GM12874 (cell line): ENCODE results near the gene CDKN2D.

Source experiments
- TF ChIP-seq, protein P1 (sequence below): IDR thresholded peaks from 2 replicates; pipeline ENCODE4 v1.5.1; 2011; ENCODE audit warnings: low read depth, mild to moderate bottlenecking, control low read depth, low read length, moderate library complexity; ENCODE audit not compliant: insufficient read depth

Gene CDKN2D

DNA sequence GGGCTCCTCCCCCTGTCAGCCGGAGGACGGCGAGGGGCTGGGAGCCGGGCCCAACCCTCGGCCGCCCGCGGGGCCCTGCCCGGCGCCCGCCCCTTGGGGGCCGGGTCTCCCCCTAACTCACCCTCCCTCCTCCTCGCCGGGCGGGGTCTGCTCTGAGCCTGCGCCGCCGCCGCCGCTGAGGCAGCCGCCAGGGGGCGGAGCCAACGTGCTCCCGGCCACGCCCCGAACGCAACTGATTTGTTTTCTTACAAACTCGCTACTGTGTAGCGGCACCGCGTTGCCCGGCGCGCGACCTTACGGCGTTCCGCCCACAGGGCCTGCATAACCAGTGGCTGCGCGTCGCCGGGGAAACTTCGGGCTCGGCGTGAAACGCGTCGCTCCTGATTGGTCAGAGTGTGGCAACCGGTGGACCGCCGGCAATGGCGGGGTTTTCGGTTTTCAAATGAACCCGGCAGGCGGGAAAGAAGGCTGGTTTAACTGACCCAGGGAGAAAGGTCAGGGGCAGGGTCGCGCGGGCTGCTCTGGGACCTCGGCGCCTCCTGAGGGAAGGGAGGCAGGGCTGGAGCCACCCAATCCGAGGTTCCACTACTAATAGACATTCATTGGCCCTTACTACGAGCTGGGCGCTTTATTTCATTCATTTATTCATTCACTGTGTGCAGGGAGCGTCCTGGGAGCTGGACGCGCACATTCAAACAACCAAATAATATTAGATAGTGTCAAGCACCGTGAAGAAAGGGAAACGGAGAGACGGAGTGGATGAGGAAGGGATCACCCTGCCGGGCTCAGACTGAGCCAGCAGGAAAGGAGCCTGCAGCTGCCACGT lies at the start of gene CDKN2D:
CDKN2D (minus strand) TSS at position 154 of the 826 bp plus-strand sequence. CDS start 326 bp downstream, outside the sequence.
- TF ChIP-seq, protein P1, sequence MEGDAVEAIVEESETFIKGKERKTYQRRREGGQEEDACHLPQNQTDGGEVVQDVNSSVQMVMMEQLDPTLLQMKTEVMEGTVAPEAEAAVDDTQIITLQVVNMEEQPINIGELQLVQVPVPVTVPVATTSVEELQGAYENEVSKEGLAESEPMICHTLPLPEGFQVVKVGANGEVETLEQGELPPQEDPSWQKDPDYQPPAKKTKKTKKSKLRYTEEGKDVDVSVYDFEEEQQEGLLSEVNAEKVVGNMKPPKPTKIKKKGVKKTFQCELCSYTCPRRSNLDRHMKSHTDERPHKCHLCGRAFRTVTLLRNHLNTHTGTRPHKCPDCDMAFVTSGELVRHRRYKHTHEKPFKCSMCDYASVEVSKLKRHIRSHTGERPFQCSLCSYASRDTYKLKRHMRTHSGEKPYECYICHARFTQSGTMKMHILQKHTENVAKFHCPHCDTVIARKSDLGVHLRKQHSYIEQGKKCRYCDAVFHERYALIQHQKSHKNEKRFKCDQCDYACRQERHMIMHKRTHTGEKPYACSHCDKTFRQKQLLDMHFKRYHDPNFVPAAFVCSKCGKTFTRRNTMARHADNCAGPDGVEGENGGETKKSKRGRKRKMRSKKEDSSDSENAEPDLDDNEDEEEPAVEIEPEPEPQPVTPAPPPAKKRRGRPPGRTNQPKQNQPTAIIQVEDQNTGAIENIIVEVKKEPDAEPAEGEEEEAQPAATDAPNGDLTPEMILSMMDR, result no peak

DNA sequence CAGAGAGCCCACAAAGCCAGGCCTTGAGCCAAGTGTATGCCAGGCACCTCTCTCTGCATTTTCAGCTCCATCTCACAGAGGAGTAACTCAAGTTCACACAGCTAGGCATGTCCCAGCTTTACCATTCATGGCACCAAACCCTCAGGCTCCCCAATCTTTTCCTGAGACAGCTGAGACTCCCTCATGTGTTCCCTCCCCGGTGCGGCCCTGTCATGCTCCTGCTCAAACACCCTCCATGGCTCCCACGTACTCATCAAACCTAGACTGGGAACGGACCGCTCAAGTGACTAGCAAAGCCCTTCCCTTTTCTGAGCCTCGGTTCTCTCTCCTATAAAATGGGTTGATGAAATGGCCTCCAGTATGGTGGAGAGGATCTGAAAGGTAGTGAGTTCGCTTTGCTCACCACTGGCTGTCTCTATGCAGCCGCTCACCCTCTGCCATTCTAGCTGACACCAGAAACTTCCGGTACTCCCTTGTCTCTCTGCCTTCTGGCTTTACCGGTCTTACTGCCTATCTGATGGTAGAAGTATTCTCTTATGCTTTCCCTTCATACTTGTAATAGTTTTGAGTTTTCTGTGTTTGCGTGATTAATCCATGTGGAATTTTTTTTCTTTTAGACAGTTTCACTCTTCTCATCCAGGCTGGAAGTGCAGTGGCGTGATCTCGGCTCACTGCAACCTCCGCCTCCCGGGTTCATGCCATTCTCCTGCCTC lies 48.8 kb upstream of the CDKN2D start:
- TF ChIP-seq, protein P1, result no peak

DNA sequence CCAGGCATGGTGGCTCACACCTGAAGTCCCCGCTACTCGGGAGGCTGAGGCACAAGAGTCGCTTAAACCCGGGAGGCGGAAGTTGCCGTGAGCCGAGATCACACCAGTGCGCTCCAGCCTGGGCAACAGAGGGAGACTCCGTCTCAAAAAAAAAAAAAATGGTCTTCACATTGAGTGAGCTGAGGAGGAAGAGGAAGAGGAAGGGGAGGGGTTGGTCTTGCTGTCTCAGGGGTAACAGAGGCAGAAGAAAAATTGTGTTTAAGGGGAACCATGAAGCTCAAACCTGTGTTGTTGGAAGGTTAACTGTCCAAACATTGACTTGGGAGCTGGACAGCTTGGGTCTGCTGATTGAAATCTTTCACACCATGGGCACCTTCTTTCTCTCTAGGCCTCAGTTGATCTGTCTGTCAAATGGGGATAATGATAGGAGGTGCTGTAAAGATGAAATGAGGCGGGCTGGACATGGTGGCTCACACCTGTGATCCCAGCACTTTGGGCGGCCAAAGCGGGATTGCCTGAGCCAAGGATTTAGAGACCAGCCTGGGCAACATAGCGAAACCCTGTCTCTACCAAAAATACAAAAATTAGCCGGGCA lies 46.7 kb upstream of the CDKN2D start:
- TF ChIP-seq, protein P1, result no peak

DNA sequence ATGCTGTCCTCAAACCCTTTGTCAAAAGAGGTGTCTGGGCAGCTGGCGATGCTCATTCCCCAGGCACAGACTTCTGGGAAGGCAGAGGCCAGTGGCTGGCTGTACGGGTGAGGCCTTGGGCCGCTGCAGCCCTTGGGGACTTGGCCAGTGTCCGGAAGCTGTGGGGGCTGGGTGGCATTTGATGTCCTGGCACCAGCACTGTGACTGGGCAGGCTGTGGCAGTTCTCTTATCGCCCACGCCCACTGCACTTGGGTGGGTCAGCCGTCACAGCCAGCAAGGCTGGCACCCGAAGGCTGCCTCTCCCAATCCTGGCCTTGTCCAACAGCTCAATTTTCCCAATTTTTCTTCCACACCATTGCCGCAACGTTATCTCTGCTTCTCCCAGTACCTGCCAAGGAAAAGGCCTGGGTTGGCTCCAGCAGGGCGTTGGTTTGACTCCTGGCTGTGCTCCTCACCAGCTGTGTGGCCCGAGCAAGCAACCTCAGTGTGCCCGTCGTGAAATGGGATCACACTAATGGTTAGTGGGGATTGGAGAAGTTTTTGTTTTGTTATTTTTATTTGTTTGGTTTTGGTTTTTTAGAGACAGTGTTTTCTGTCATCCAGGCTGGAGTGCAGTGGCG lies 43.8 kb upstream of the CDKN2D start:
- TF ChIP-seq, protein P1, result no peak

DNA sequence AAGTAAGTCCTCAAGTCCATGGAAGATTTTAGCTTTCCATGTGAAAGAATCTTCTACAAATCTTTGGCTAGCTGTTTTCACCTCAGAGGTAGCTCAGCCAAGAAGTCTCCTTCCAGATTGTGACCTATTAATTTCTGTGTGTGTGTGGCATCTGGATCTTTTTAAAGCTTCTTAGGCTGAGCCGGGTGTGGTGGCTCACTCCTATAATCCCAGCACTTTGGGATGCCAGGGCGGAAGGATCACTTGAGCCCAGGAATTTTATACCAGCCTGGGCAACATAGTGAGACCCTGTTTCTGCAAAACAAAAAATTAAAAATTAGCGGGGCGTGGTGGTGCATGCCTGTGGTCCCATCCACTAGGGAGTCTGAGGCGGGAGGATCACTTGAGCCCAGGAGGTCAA lies 43.1 kb upstream of the CDKN2D start:
- TF ChIP-seq, protein P1, result no peak

DNA sequence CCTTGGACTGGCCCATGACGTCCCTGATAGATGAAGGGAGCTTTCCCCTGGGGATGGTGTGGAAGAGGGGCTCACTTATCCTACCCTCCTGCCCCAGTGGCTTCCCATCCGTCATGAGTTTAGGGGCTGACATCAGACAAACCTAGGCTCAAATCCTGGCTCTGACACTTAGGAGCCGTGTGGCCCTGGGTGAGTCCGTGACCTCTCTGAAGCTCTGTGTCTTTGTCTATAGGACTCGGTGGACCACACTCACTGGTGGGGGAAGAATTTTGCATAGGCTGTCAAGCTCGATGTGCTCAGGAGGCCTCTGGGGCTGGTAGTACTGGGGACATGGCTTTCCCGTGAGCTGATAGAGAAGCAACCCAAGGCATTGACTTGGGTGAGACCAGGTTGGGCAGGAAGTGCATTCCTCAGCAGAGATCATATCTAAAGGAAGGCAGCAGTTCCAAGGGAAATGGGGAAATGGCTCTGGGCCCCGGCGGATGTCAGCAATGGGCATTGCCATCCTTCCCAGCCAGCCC lies 35.7 kb upstream of the CDKN2D start:
- TF ChIP-seq, protein P1, result no peak

DNA sequence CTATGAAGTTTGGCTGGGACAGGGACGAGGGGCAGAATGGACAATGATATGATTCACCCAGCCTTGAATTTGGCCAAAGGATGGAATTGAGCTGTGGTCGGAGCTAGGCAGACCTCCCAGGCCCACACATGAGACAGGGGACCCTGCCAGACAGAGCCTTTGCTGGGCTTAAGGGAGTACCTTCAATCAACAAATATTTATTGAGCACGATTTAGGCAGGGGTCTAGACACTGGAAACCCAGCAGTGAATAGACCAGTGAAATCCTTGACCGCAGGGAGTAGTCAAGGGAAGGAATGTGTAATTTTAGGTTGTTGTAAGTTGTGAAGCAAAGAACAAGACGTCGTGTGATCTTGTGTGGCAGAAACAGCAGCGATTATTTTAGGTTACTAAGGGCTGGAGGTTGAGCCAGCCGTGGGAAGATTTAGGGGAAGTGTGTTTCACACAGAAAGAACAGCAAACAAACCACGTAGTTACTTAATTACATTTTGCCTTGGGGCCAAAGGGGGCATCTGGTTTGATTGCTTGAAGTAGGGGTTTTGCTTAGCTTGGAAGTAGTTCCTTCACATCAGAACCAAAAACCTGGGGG lies 35.2 kb upstream of the CDKN2D start:
- TF ChIP-seq, protein P1, result no peak
